Breast epithelium (tissue), 3 donors: ENCODE measurements around the gene ALG12.

ENCODE experiments used
- CTCF ChIP-seq, 3 donors: fragments of 450-650 bp; IDR thresholded peaks; one replicate each; pipeline ENCODE4 v1.5.1; 2016 to 2017; ENCODE audit warnings: antibody characterized with exemption in 3 of 3, mild to moderate bottlenecking in 3 of 3, moderate library complexity in 3 of 3
- POLR2A ChIP-seq: fragments of 450-650 bp; IDR thresholded peaks from one replicate; pipeline ENCODE4 v1.6.1; 2016; ENCODE audit warnings: antibody characterized with exemption, mild to moderate bottlenecking, moderate library complexity

DNA sequence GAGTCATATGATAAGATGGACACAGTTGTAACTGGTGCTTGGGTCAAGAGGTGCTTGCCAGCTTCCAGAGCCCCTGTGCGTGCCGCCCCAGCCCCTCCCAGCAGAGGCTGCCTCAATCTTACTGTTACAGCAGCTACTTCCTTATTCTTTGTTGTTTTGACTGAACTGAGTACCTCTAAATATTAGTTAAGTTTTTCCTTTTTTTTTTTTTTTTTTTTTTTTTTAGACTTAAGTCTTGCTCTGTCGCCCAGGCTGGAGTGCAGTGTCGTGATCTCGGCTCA, 55.8 kb downstream of the ALG12 start:
- no peak for TF ChIP-seq CTCF (IDR thresholded peaks at IDR 0.05)
- no peak for TF ChIP-seq POLR2A
